Gastrocnemius medialis (tissue), 4 donors: ENCODE data around the gene PANX3. TPM values are rescaled to one million over a fixed set of nuclear protein-coding genes. Genes with fewer than 3 reads are reported as not detected.

Experiments used
- ATAC-seq, 2 donors: fragments of 150-250 bp; one replicate each; pipeline ENCODE4 v1.9.1; 2016
- DNase-seq, 2 donors: peaks; one replicate each; pipeline ENCODE4 v3.0.0-alpha.2; 2019
- H3K27ac ChIP-seq, 4 donors: fragments of 200-600 bp; sonication (generic); 1 replicate in 1 of 4; 2 replicates in 3 of 4; pipeline ENCODE4 v1.5.1; 2016 to 2018; ENCODE audit warnings: mild to moderate bottlenecking in 2 of 4, moderate library complexity in 1 of 4
- H3K27me3 ChIP-seq, 3 donors: fragments of 200-600 bp; sonication (generic) in 2 of 3; 1 replicate in 1 of 3; 2 replicates in 2 of 3; pipeline versions ENCODE4 v1.5.1 to v1.6.0; 2016 to 2019; ENCODE audit warnings: mild to moderate bottlenecking in 1 of 3, moderate library complexity in 1 of 3
- H3K36me3 ChIP-seq, 2 donors: fragments of 200-600 bp; sonication (generic) in 1 of 2; one replicate each; pipeline ENCODE4 v1.5.1; 2017 to 2018
- H3K4me1 ChIP-seq, 2 donors: fragments of 200-600 bp; sonication (generic) in 1 of 2; one replicate each; pipeline ENCODE4 v1.5.1; 2016 to 2017; ENCODE audit warnings: mild to moderate bottlenecking in 2 of 2
- H3K4me3 ChIP-seq, 4 donors: fragments of 200-600 bp; sonication (generic) in 3 of 4; 1 replicate in 1 of 4; 2 replicates in 3 of 4; pipeline ENCODE4 v1.5.1; 2016 to 2019; ENCODE audit warnings: mild to moderate bottlenecking in 2 of 4
- H3K9me3 ChIP-seq, 3 donors: fragments of 200-600 bp; sonication (generic) in 2 of 3; 1 replicate in 1 of 3; 2 replicates in 2 of 3; pipeline ENCODE4 v1.5.1; 2016 to 2019
- POLR2A ChIP-seq, 2 donors: fragments of 450-650 bp; IDR thresholded peaks; one replicate each; pipeline ENCODE4 v1.6.1; 2017; ENCODE audit warnings: antibody characterized with exemption in 2 of 2, mild to moderate bottlenecking in 2 of 2, moderate library complexity in 2 of 2
- in situ Hi-C, 4 donors: fragments of 200-750 bp; cut with MboI; loops; one replicate each; pipeline versions ENCODE4 v1.15.0 to v1.8.0; 2017; ENCODE audit warnings: low sequenced_read_pairs in 4 of 4
- intact Hi-C: fragments of 100-400 bp; cut with DNase I; formaldehyde crosslinking; loops from one replicate; pipeline ENCODE4 v1.15.1; 2023; ENCODE audit warnings: low total_unique reads
- total RNA-seq, 4 donors: library from RNA; depleted of rRNA; stranded (reverse); fragments of >200 nt; gene quantifications; one replicate each; pipeline versions ENCODE4 v1.1.0 to v1.2.3, GENCODE V29; 2016
- TF ChIP-seq, protein P1 (sequence below), 5 experiments: fragments of 450-650 bp in 3 of 5; fragments of 200-600 bp in 2 of 5; sonication (generic) in 2 of 5; IDR thresholded peaks in 4 of 5; conservative IDR thresholded peaks in 1 of 5; 1 replicate in 4 of 5; 2 replicates in 1 of 5; pipeline ENCODE4 v1.5.1; 2016 to 2019; ENCODE audit warnings: antibody characterized with exemption in 5 of 5, mild to moderate bottlenecking in 3 of 5, moderate library complexity in 3 of 5

Gene PANX3
- total RNA-seq, 4 donors from 2014 or later = not detected

DNA sequence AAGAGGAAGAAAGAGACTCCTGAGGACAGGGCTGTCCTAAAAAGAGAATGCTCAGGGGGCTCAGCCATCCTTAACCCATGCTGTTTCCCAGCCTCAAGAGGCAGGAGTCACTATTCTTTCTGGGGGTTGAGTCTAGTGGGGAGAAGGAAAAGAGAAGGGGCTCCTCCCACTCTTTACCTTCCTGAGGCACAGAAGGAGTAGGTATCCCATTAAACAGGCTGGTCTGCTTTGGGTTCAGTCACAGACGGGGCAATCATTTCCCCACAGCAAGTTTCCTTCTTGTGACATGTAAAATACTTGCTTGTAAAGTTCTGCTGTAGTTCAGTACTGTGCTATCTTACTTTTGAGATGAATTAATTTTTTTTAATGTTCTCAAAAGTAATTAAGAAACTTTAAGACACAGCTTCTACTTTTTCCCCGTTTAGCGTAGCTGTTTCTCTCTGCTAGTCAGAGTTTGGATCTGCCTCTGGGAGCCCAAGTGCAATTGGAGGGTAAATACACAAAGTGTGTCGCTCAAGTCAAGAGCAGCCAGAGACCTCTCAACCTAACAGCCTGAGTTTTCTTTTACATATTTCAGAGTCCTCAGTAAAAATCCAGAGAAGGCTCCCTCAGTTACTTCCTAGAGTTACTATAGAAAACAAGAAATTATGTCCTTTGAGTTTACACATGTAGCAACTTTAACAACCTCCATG lies 26.4 kb upstream of the PANX3 start:
- in situ Hi-C loops = loop anchor here (5.0 to 25.0 kb wide), 4 partner anchors 168 to 523 kb away; partner anchors contain the start of gene OR8B4 (in 1 of the 4)

DNA sequence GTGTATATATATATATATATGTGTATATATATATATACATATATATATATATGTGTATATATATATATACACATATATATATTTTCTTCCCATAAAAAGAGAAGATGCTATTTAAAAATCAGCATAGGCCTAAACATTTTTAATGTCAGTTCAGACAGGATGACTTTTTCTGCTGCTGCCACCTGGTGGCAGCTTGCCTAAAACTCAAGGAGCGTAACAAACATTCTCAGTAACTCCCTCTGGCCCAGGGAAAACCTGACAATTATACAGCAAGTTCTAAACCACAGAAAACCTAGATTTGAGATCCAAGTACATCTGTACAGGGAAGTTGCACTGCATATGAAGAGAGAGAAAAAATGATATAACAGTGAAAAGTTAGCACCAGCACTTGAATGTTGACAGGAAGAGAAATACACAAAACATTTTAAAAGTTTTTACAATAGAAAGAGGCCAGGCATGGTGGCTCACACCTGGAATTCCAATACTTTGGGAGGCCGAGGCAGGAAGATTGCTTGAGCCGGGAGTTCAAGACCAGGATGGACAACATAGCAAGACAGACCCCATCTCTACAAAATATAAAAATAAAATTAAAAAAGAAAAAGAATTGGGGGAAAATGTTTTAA lies 24.9 kb upstream of the PANX3 start:
- in situ Hi-C loops (loop anchor here (5.0 to 25.0 kb wide), 4 partner anchors 169 to 524 kb away; partner anchors contain the start of gene OR8B4 (in 1 of the 4)), intact Hi-C loops (loop anchor here (2.0 kb wide), 1 partner anchor 172 kb away; no protein-coding TSS in a partner anchor)

More for the DNA sequence above, 26.4 kb upstream of the PANX3 start:
- no peak overlapping the region for H3K27ac ChIP-seq
- ATAC-seq (no peak), DNase-seq (no peak)
- no peaks in the 10 kb centered on the region for H3K27me3 ChIP-seq
- no peaks in the 10 kb centered on the region for H3K4me1 ChIP-seq
- intact Hi-C loops = no loop called here
- H3K36me3 ChIP-seq = no peaks in the 10 kb centered on the region
- no peak for TF ChIP-seq POLR2A (IDR thresholded peaks at IDR 0.05)
- TF ChIP-seq, protein P1, sequence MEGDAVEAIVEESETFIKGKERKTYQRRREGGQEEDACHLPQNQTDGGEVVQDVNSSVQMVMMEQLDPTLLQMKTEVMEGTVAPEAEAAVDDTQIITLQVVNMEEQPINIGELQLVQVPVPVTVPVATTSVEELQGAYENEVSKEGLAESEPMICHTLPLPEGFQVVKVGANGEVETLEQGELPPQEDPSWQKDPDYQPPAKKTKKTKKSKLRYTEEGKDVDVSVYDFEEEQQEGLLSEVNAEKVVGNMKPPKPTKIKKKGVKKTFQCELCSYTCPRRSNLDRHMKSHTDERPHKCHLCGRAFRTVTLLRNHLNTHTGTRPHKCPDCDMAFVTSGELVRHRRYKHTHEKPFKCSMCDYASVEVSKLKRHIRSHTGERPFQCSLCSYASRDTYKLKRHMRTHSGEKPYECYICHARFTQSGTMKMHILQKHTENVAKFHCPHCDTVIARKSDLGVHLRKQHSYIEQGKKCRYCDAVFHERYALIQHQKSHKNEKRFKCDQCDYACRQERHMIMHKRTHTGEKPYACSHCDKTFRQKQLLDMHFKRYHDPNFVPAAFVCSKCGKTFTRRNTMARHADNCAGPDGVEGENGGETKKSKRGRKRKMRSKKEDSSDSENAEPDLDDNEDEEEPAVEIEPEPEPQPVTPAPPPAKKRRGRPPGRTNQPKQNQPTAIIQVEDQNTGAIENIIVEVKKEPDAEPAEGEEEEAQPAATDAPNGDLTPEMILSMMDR (IDR thresholded peaks at IDR 0.05 in 4 of 5, conservative IDR thresholded peaks at IDR 0.05 in 1 of 5) = no peak
- H3K9me3 ChIP-seq = no peaks in the 10 kb centered on the region
- no peak overlapping the region for H3K4me3 ChIP-seq

DNA sequence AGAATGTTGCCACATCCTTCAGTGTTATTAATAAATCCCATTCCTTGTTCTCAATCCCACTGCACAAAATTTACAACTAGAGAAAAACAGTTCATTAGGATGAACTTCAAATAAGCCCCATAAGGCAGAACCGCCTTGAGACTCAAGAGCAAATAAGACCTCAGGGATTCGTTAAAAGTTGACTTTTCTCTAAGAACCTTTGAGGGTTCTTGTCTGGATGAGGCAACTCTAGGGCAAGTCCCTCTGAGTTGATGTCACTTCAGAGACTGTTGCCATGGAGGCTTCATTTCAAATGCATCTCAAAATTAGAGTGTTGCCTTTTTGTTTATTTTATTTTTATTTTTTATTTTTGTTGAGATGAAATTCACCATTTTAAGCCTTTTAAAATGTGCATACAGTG lies 19.8 kb upstream of the PANX3 start:
- in situ Hi-C loops = loop anchor here (25.0 kb wide), 2 partner anchors 179 to 529 kb away; partner anchors contain the start of gene OR8B4 (in 1 of the 4)
- no peak for DNase-seq
- Histone ChIP-seq H3K4me3 (no peak overlapping the region), H3K27me3 (no peaks in the 10 kb centered on the region), H3K9me3 (no peaks in the 10 kb centered on the region), H3K36me3 (no peaks in the 10 kb centered on the region), H3K4me1 (no peaks in the 10 kb centered on the region), H3K27ac (no peak overlapping the region)
- intact Hi-C loops = no loop called here
- no peak for ATAC-seq
- TF ChIP-seq, protein P1 (IDR thresholded peaks at IDR 0.05 in 4 of 5, conservative IDR thresholded peaks at IDR 0.05 in 1 of 5) = no peak
- no peak for TF ChIP-seq POLR2A (IDR thresholded peaks at IDR 0.05)

More for the DNA sequence above, 24.9 kb upstream of the PANX3 start:
- no peak for TF ChIP-seq POLR2A (IDR thresholded peaks at IDR 0.05)
- TF ChIP-seq, protein P1 (IDR thresholded peaks at IDR 0.05 in 4 of 5, conservative IDR thresholded peaks at IDR 0.05 in 1 of 5) = peak in 2 of 5 experiments; percentile 44 to 51
- no peak for ATAC-seq
- H3K4me1 ChIP-seq = no peaks in the 10 kb centered on the region
- H3K27me3 ChIP-seq = no peaks in the 10 kb centered on the region
- H3K27ac ChIP-seq = no peak overlapping the region
- H3K9me3 ChIP-seq = no peaks in the 10 kb centered on the region
- no peak overlapping the region for H3K4me3 ChIP-seq
- DNase-seq = peak in 1 of 2 donors; percentile 14
- H3K36me3 ChIP-seq = no peaks in the 10 kb centered on the region

DNA sequence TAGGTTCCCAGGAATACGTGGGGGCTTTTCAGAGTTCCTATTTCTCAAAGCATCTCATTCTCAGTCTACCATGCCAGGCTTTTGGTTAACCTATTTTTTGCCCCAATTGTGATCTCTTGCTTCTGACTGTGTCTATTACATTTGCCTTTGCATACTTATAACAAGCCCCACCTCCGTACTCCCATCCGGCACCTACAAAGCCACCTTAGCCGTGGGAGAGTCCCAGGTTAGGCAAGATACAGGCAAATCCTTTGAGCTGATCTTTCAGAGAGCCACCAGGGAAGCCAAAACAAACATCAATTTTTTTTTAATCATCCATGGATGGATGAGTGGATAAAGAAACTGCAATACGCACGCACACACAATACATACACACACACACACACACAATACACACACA lies 18.6 kb upstream of the PANX3 start:
- H3K4me1 ChIP-seq = no peaks in the 10 kb centered on the region
- in situ Hi-C loops = loop anchor here (25.0 kb wide), 2 partner anchors 180 to 530 kb away; partner anchors contain the start of gene OR8B4 (in 1 of the 4)
- intact Hi-C loops = no loop called here
- no peak for TF ChIP-seq POLR2A (IDR thresholded peaks at IDR 0.05)
- TF ChIP-seq, protein P1 (IDR thresholded peaks at IDR 0.05 in 4 of 5, conservative IDR thresholded peaks at IDR 0.05 in 1 of 5) = no peak
- H3K9me3 ChIP-seq = no peaks in the 10 kb centered on the region
- no peak for ATAC-seq
- H3K4me3 ChIP-seq = no peak overlapping the region
- no peak overlapping the region for H3K27ac ChIP-seq
- DNase-seq = no peak
- H3K27me3 ChIP-seq = no peaks in the 10 kb centered on the region
- H3K36me3 ChIP-seq = no peaks in the 10 kb centered on the region
